ENCODE data around the gene PPP2R5C. TPM values are rescaled to one million over a fixed set of nuclear protein-coding genes. Genes with fewer than 3 reads are reported as not detected.

Gene PPP2R5C
- total RNA-seq, 1 experiment from 2014 or later: 93.0 TPM

DNA sequence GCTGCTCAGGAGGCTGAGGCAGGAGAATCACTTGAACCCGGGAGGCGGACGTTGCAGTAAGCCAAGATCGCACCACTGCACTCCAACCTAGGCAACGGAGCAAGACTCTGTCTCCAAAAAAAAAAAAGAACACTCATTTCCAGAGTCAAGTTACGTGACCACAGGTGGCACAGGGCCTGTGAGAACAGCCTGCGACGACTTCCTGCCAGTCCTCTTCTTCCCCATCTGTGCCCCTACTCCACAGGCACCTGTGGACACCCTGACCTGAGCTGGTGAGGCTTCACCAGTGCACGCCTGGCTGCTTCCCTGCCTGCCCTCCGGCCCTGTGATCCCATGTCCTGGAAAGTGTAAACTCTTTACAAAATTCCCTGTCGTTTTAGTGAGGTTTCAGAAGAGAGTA lies 77.7 kb downstream of the PPP2R5C start:
- H2BK20ac ChIP-seq (ENCODE audit: low read depth, low read length, poor library complexity, severe bottlenecking): no peak overlapping the region
- TF ChIP-seq, protein P1, sequence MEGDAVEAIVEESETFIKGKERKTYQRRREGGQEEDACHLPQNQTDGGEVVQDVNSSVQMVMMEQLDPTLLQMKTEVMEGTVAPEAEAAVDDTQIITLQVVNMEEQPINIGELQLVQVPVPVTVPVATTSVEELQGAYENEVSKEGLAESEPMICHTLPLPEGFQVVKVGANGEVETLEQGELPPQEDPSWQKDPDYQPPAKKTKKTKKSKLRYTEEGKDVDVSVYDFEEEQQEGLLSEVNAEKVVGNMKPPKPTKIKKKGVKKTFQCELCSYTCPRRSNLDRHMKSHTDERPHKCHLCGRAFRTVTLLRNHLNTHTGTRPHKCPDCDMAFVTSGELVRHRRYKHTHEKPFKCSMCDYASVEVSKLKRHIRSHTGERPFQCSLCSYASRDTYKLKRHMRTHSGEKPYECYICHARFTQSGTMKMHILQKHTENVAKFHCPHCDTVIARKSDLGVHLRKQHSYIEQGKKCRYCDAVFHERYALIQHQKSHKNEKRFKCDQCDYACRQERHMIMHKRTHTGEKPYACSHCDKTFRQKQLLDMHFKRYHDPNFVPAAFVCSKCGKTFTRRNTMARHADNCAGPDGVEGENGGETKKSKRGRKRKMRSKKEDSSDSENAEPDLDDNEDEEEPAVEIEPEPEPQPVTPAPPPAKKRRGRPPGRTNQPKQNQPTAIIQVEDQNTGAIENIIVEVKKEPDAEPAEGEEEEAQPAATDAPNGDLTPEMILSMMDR (conservative IDR thresholded peaks at IDR 0.05): no peak
- H3K4me3 Mint-ChIP-seq: no peak overlapping the region
- no peak overlapping the region for H2BK120ac ChIP-seq (ENCODE audit: low read depth, low read length, poor library complexity, severe bottlenecking)
- no peak overlapping the region for H4K5ac ChIP-seq (ENCODE audit: insufficient read length, low read depth, low read length)
- H3K23ac ChIP-seq (ENCODE audit: insufficient read length, low read depth, low read length): no peak overlapping the region
- H3K79me2 ChIP-seq (ENCODE audit: insufficient read depth, low read length): no peaks in the 10 kb centered on the region
- H3K27ac Mint-ChIP-seq: peak overlapping the region in 1 of 3 experiments; percentile 95; a peak in 3 of 7 replicates
- peaks cover 15 to 16% of the 10 kb centered on the region in 2 experiments for H3K4me1 Mint-ChIP-seq
- no peaks in the 10 kb centered on the region for H3K9me3 Mint-ChIP-seq
- no peaks in the 10 kb centered on the region for H3K23me2 ChIP-seq (ENCODE audit: insufficient read length, low read depth, low read length, poor library complexity, severe bottlenecking)
- H4K8ac ChIP-seq (replicated peaks; ENCODE audit: insufficient read length, low read depth, low read length): no peak overlapping the region
- no peak overlapping the region for H2BK15ac ChIP-seq (ENCODE audit: low read depth, low read length)
- H3K27ac ChIP-seq (ENCODE audit: insufficient read length, low read depth, low read length): no peak overlapping the region
- H3K14ac ChIP-seq (ENCODE audit: insufficient read depth, low read length): no peak overlapping the region; the same call in 1 of the 2 replicates
- no peak overlapping the region for H2AK5ac ChIP-seq (ENCODE audit: insufficient read length, low read length)
- peaks cover 0 to 3% (median 0%) of the 10 kb centered on the region in 3 experiments; a peak in 1 of 7 replicates for H3K36me3 Mint-ChIP-seq (ENCODE audit: insufficient read depth in 1 of 3, low read depth in 3 of 3)
- H3K4ac ChIP-seq (ENCODE audit: low read depth, low read length): no peak overlapping the region
- no peaks in the 10 kb centered on the region for H3K27me3 ChIP-seq (ENCODE audit: insufficient read depth, low read length)
- no CpG with 5 or more reads among the region's 11 CpGs for WGBS (ENCODE audit: extremely low coverage, insufficient read length, low lambda C conversion rate)
- no peak overlapping the region for H3T11ph ChIP-seq (ENCODE audit: low read length)
- H3K79me1 ChIP-seq (ENCODE audit: insufficient read depth, low read depth, low read length, poor library complexity, severe bottlenecking): no peaks in the 10 kb centered on the region
- DNase-seq: no peak
- no peak overlapping the region for H3K18ac ChIP-seq (ENCODE audit: insufficient read length, low read depth, low read length)
- no peak overlapping the region for H3K9ac ChIP-seq (ENCODE audit: extremely low read depth, insufficient read length, low read length)
- no peaks in the 10 kb centered on the region for H3K27me3 Mint-ChIP-seq (ENCODE audit: low read depth)
- no peak overlapping the region for H2AFZ ChIP-seq (ENCODE audit: low read length)
- no peak overlapping the region for H3K4me2 ChIP-seq (ENCODE audit: insufficient read depth, insufficient read length, low read length)
- H4K20me1 ChIP-seq (ENCODE audit: control insufficient read depth, insufficient read depth, insufficient read length): no peaks in the 10 kb centered on the region
- H4K91ac ChIP-seq (ENCODE audit: insufficient read length, low read depth, low read length): no peak overlapping the region
- H3K4me1 ChIP-seq (ENCODE audit: insufficient read depth, low read length): peaks cover 2% of the 10 kb centered on the region; the same call in 1 of the 2 replicates
- H3K56ac ChIP-seq (ENCODE audit: insufficient read length, low read depth, low read length): no peak overlapping the region
- no peak overlapping the region for H2BK5ac ChIP-seq (ENCODE audit: insufficient read length, low read length)
- H2BK12ac ChIP-seq (ENCODE audit: insufficient read length, low read depth, low read length): no peak overlapping the region
- H3K9me3 ChIP-seq (ENCODE audit: control insufficient read depth, low read depth, low read length): no peaks in the 10 kb centered on the region
